Right lobe of liver (tissue), 4 donors: ENCODE measurements around the gene LYPD6B.

Experiments
- POLR2A ChIP-seq: fragments of 450-650 bp; IDR thresholded peaks from one replicate; pipeline ENCODE4 v1.6.1; 2017; ENCODE audit warnings: antibody characterized with exemption, mild to moderate bottlenecking
- TF ChIP-seq, protein P1 (sequence below), 4 donors: fragments of 200-600 bp in 3 of 4; fragments of 450-650 bp in 1 of 4; IDR thresholded peaks; one replicate each; pipeline versions ENCODE4 v1.5.1 to v1.8.0; 2016 to 2022; ENCODE audit warnings: antibody characterized with exemption in 4 of 4, mild to moderate bottlenecking in 2 of 4
- donor health status: DM: no; HTN: no; CAD: no.
- donor health status: DM: no; HTN: no; CAD: no.
- donor health status: DM: no; HTN: yes; CAD: no.

DNA sequence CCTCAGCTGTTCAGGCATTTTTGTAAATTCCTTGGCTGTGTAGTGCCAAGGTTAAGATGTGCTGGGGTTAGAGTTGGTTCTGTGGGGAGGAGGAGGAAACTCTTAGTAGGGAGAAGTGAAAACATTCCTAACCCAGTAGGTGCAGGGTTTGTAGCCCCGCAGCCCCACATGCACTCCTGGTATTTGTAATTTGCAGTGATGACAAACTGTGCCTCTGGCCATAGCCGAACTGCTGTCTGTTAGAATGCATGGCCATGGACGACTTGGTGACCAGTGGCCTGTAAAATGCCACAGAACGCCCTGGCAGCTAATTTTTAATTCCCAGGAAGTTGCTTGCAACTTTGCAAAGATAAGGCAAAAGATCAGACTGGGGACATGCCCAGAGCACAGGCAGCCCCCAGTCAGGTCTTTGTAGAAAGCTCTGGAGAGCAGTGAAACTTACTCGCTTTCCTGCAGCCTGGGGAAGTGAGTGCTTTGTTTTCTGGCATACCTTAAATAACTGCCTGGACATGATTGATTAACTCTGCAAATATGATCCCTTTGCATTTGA, 38.4 kb downstream of the LYPD6B start:
- no peak for TF ChIP-seq POLR2A
- TF ChIP-seq, protein P1, sequence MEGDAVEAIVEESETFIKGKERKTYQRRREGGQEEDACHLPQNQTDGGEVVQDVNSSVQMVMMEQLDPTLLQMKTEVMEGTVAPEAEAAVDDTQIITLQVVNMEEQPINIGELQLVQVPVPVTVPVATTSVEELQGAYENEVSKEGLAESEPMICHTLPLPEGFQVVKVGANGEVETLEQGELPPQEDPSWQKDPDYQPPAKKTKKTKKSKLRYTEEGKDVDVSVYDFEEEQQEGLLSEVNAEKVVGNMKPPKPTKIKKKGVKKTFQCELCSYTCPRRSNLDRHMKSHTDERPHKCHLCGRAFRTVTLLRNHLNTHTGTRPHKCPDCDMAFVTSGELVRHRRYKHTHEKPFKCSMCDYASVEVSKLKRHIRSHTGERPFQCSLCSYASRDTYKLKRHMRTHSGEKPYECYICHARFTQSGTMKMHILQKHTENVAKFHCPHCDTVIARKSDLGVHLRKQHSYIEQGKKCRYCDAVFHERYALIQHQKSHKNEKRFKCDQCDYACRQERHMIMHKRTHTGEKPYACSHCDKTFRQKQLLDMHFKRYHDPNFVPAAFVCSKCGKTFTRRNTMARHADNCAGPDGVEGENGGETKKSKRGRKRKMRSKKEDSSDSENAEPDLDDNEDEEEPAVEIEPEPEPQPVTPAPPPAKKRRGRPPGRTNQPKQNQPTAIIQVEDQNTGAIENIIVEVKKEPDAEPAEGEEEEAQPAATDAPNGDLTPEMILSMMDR (IDR thresholded peaks at IDR 0.05) = no peak
